Thyroid gland (tissue), 4 donors: ENCODE data around the gene HECTD2. TPM values are rescaled to one million over a fixed set of nuclear protein-coding genes. Genes with fewer than 3 reads are reported as not detected.
A peak's percentile ranks its signal among the peaks of the same experiment; 100 is the strongest.
"Not testable (repeated sequence)": the region's sequence is repeated elsewhere in the genome, so short reads cannot be mapped to it uniquely, and the experiment has no call there.

Source experiments
- DNase-seq, 2 donors: peaks; one replicate each; pipeline ENCODE4 v3.0.0-alpha.2; 2019
- H3K27ac ChIP-seq, 3 donors: fragments of 200-600 bp; sonication (generic); 1 replicate in 2 of 3; 2 replicates in 1 of 3; pipeline ENCODE4 v1.5.1; 2016 to 2019; ENCODE audit warnings: mild to moderate bottlenecking in 1 of 3, moderate library complexity in 1 of 3
- H3K27me3 ChIP-seq: fragments of 200-600 bp; sonication (generic); one replicate; pipeline ENCODE4 v1.5.1; 2019
- H3K36me3 ChIP-seq, 2 donors: fragments of 200-600 bp; sonication (generic); one replicate each; pipeline ENCODE4 v1.5.1; 2016 to 2019
- H3K4me1 ChIP-seq, 2 donors: fragments of 200-600 bp; sonication (generic); one replicate each; pipeline ENCODE4 v1.5.1; 2017 to 2019
- H3K4me3 ChIP-seq, 3 donors: fragments of 200-600 bp; sonication (generic); replicated peaks in 1 of 3; 1 replicate in 2 of 3; 2 replicates in 1 of 3; pipeline ENCODE4 v1.5.1; 2016; ENCODE audit warnings: mild to moderate bottlenecking in 1 of 3
- H3K9me3 ChIP-seq: fragments of 200-600 bp; sonication (generic); one replicate; pipeline ENCODE4 v1.5.1; 2017
- CTCF ChIP-seq, 6 experiments: fragments of 200-600 bp in 3 of 6; fragments of 450-650 bp in 3 of 6; sonication (generic) in 3 of 6; IDR thresholded peaks; one replicate each; pipeline ENCODE4 v1.5.1; 2016 to 2019; ENCODE audit warnings: antibody characterized with exemption in 6 of 6, mild to moderate bottlenecking in 2 of 6, inconsistent platforms in 1 of 6, moderate library complexity in 1 of 6
- POLR2A ChIP-seq, 2 donors: fragments of 450-650 bp; IDR thresholded peaks; one replicate each; pipeline ENCODE4 v1.6.1; 2017; ENCODE audit warnings: antibody characterized with exemption in 2 of 2, mild to moderate bottlenecking in 2 of 2, moderate library complexity in 1 of 2
- WGBS, 2 donors: methylation state at CpG; one replicate each; pipeline ENCODE4 v1.1.5; 2017; 5-methylcytosine and 5-hydroxymethylcytosine counted together
- intact Hi-C: fragments of 100-400 bp; cut with DNase I; formaldehyde crosslinking; loops from one replicate; pipeline ENCODE4 v1.15.1; 2023
- total RNA-seq, 4 donors: library from RNA; depleted of rRNA; stranded (reverse); fragments of >200 nt; gene quantifications; one replicate each; pipeline ENCODE4 v1.2.3, GENCODE V29; 2016

Gene HECTD2
- 10 to 100 TPM; 16.0 to 25.2 (median 20.6) TPM for total RNA-seq

- intact Hi-C loops: no loop called here
These were observed at the start of gene HECTD2 for GRCh38 chr10:91409869-91410637. TSS of gene HECTD2 (plus strand) at chr10:91410344. CDS start at chr10:91410439, 95 bp downstream.

GRCh38 chr10:91360461-91360860 lies 49.7 kb upstream of the HECTD2 start:
- Histone ChIP-seq H3K4me1 (no peaks in the 10 kb centered on the region), H3K27ac (no peak overlapping the region), H3K27me3 (no peaks in the 10 kb centered on the region), H3K9me3 (no peaks in the 10 kb centered on the region), H3K36me3 (no peaks in the 10 kb centered on the region), H3K4me3 (no peak overlapping the region)
- intact Hi-C loops: no loop called here
- 61 to 64% methylated on average over 3 of the region's 3 CpGs for WGBS, 2 donors
- no peak for DNase-seq
- TF ChIP-seq POLR2A (IDR thresholded peaks at IDR 0.05) (no peak), CTCF (IDR thresholded peaks at IDR 0.05) (no peak)

More at GRCh38 chr10:91409869-91410637, at the start of gene HECTD2:
- no peaks in the 10 kb centered on the region for H3K27me3 ChIP-seq
- peak within 1 kb of the TSS; percentile 63 to 90 (median 71) for H3K4me3 ChIP-seq
- no peaks in the 10 kb centered on the region for H3K9me3 ChIP-seq
- TF ChIP-seq POLR2A (IDR thresholded peaks at IDR 0.05): peak; percentile 57 to 64
- peak in 4 of 6 experiments; percentile 24 to 75 (median 60) for TF ChIP-seq CTCF (IDR thresholded peaks at IDR 0.05)
- no peaks in the 10 kb centered on the region for H3K36me3 ChIP-seq
- peak within 1 kb of the TSS; percentile 99 to 100 (median 100) for H3K27ac ChIP-seq
- H3K4me1 ChIP-seq: no peaks in the 10 kb centered on the region
- peak; percentile 82 to 83 for DNase-seq
- WGBS, 2 donors: 1% methylated on average over 24 of the region's 111 CpGs; no CpG with 5 or more reads in 1 of the 2 donors

- DNase-seq, H3K36me3 ChIP-seq, H3K27me3 ChIP-seq, H3K9me3 ChIP-seq, intact Hi-C loops, H3K27ac ChIP-seq, H3K4me1 ChIP-seq, H3K4me3 ChIP-seq: not testable (repeated sequence)
- 88 to 90% methylated on average over 3 of the region's 3 CpGs for WGBS, 2 donors
These were observed 44.6 kb upstream of the HECTD2 start for GRCh38 chr10:91365519-91365918.

GRCh38 chr10:91366704-91367103 lies 43.4 kb upstream of the HECTD2 start:
- DNase-seq: no peak
- Histone ChIP-seq H3K4me3 (no peak overlapping the region), H3K9me3 (no peaks in the 10 kb centered on the region), H3K36me3 (no peaks in the 10 kb centered on the region), H3K4me1 (no peaks in the 10 kb centered on the region), H3K27ac (no peak overlapping the region), H3K27me3 (no peaks in the 10 kb centered on the region)
- intact Hi-C loops: no loop called here
- WGBS, 2 donors: 73 to 82% methylated on average over 1 of the region's 1 CpG
- TF ChIP-seq POLR2A (IDR thresholded peaks at IDR 0.05) (no peak), CTCF (IDR thresholded peaks at IDR 0.05) (no peak)

GRCh38 chr10:91367127-91367531 lies 43.0 kb upstream of the HECTD2 start:
- Histone ChIP-seq H3K27ac (no peak overlapping the region), H3K4me3 (no peak overlapping the region), H3K4me1 (no peaks in the 10 kb centered on the region), H3K36me3 (no peaks in the 10 kb centered on the region), H3K27me3 (no peaks in the 10 kb centered on the region), H3K9me3 (no peaks in the 10 kb centered on the region)
- no peak for DNase-seq
- intact Hi-C loops: no loop called here
- TF ChIP-seq POLR2A (IDR thresholded peaks at IDR 0.05) (no peak), CTCF (IDR thresholded peaks at IDR 0.05) (no peak)
